K562 (cell line): ENCODE data around the gene SLC8A1. TPM values are rescaled to one million over a fixed set of nuclear protein-coding genes. Genes with fewer than 3 reads are reported as not detected.

ENCODE experiments used
- CBX3 ChIP-seq, 2 experiments: IDR thresholded peaks; 1 replicate in 1 of 2; 2 replicates in 1 of 2; pipeline ENCODE4 v1.6.1; 2012; ENCODE audit warnings: inconsistent platforms in 2 of 2, low read length in 2 of 2, borderline replicate concordance in 1 of 2, control low read depth in 1 of 2
- CHD7 ChIP-seq: fragments of 200-600 bp; sonication (generic); IDR thresholded peaks from one replicate; pipeline ENCODE4 v1.6.1; 2012; ENCODE audit warnings: mild to moderate bottlenecking, low read depth, low read length, inconsistent platforms
- GTF2F1 ChIP-seq: IDR thresholded peaks from 2 replicates; pipeline ENCODE4 v1.6.1; 2011; ENCODE audit warnings: low read depth, low read length, improper control_type of control experiment
- HDAC6 ChIP-seq: IDR thresholded peaks from 2 replicates; pipeline ENCODE4 v1.6.1; 2012; ENCODE audit warnings: low read depth, mild to moderate bottlenecking, control low read depth, inconsistent platforms, low read length, moderate library complexity
- HINFP ChIP-seq: fragments of 450-650 bp; conservative IDR thresholded peaks from 2 replicates; pipeline ENCODE4 v1.6.1; 2016; ENCODE audit warnings: missing genetic modification characterization, low read depth, mild to moderate bottlenecking, control low read depth, missing compliant biosample characterization
- LARP7 ChIP-seq: fragments of 450-650 bp; IDR thresholded peaks from 2 replicates; pipeline ENCODE4 v1.6.1; 2016
- TAF15 ChIP-seq: fragments of 200-400 bp; formaldehyde crosslinking; IDR thresholded peaks from 2 replicates; pipeline ENCODE4 v1.6.1; 2017; ENCODE audit warnings: mild to moderate bottlenecking, low read depth, low read length, moderate library complexity
- TGIF2 ChIP-seq: sonication (generic); formaldehyde crosslinking; IDR thresholded peaks from 2 replicates; pipeline ENCODE4 v1.8.1; 2022; ENCODE audit warnings: mild to moderate bottlenecking, missing genetic modification reagents, moderate library complexity
- ZBTB2 ChIP-seq: fragments of 450-650 bp; IDR thresholded peaks from 2 replicates; pipeline ENCODE4 v1.6.1; 2016; ENCODE audit warnings: antibody characterized with exemption
- ZFP36 ChIP-seq: fragments of 150-350 bp; IDR thresholded peaks from 2 replicates; pipeline ENCODE4 v1.6.1; 2018; ENCODE audit warnings: low read length, low read depth; ENCODE audit not compliant: partially characterized antibody
- ZNF76 ChIP-seq: fragments of 250-450 bp; sonication (Bioruptor Pico); IDR thresholded peaks from 2 replicates; pipeline ENCODE4 v1.4.0; 2020; ENCODE audit warnings: mild to moderate bottlenecking, moderate library complexity, borderline replicate concordance
- ZNF778 ChIP-seq: fragments of 450-650 bp; formaldehyde crosslinking; IDR thresholded peaks from 2 replicates; pipeline ENCODE4 v1.4.0; 2020; ENCODE audit warnings: mild to moderate bottlenecking, moderate library complexity
- ZNF785 ChIP-seq: fragments of 250-450 bp; sonication (Bioruptor Pico); IDR thresholded peaks from 2 replicates; pipeline ENCODE4 v1.4.0; 2020; ENCODE audit warnings: mild to moderate bottlenecking
- polyA plus RNA-seq, 8 experiments: library from polyadenylated mRNA; depleted of rRNA in 4 of 8; stranded (reverse) in 5 of 8; unstranded in 3 of 8; fragments of >200 nt; fragmentation: Nextera tagmentation in 2 of 8; fragmentation: Illumina TruSeq in 1 of 8; extraction: Ambion mirVana in 2 of 8; extraction: Trizol in 1 of 8; gene quantifications; 2 replicates each; pipeline versions ENCODE4 v1.2.1 to v1.2.3, GENCODE V29; 2011 to 2014; ENCODE audit warnings: inconsistent platforms in 1 of 8, missing spikeins in 1 of 8
- total RNA-seq, 7 experiments: library from RNA; depleted of rRNA in 6 of 7; stranded (reverse); fragments of >200 nt in 6 of 7; fragmentation: Illumina TruSeq in 2 of 7; extraction: Trizol in 2 of 7; gene quantifications; 2 replicates each; pipeline versions ENCODE4 v1.2.1 to v1.2.3, GENCODE V29; 2011 to 2021; ENCODE audit warnings: low replicate concordance in 1 of 7

The SLC8A1 gene
- total and polyA plus RNA-seq, 9 of the 15 experiments (the other 6 are each of a cell fraction or from before 2014, with no cell fraction given): not detected

GRCh38 chr2:40094451-40094850 lies 357.4 kb downstream of the SLC8A1 start (continued):
- TF ChIP-seq CHD7 (no peak), TAF15 (no peak), TGIF2 (no peak), GTF2F1 (no peak), HDAC6 (no peak), LARP7 (no peak), ZNF76 (CRISPR knock-in tag) (no peak), ZNF785 (CRISPR knock-in tag) (no peak), HINFP (tag) (no peak), ZFP36 (no peak), CBX3 (IDR thresholded peaks at IDR 0.05; ENCODE audit: borderline replicate concordance in 1 of 2, low read length in 2 of 2) (no peak), ZBTB2 (no peak), ZNF778 (CRISPR knock-in tag) (no peak)
- TF ChIP-seq, all 486 proteins: peak for 0
